Measurements from ENCODE around the gene INO80D.
A peak's percentile ranks its signal among the peaks of the same experiment; 100 is the strongest.
"Not testable (repeated sequence)": the region's sequence is repeated elsewhere in the genome, so short reads cannot be mapped to it uniquely, and the experiment has no call there.

INO80D gene

GRCh38 chr2:206033452-206033851 lies 52.5 kb downstream of the INO80D start:
- CTCF ChIA-PET, result interaction anchor here (1.2 to 1.7 kb wide), 3 partner anchors 11 to 121 kb away, joined by 3 to 4 read pairs (median 3); no protein-coding TSS in a partner anchor
- Histone ChIP-seq H3K36me3 (ENCODE audit: control insufficient read depth in 4 of 4, insufficient read depth in 4 of 4, low read length in 3 of 4) (peaks cover 22 to 61% (median 28%) of the 10 kb centered on the region in 4 experiments), H3K9me3 (ENCODE audit: control extremely low read depth in 1 of 5, control insufficient read depth in 4 of 5, insufficient read depth in 2 of 5, low read depth in 1 of 5, low read length in 4 of 5) (peaks cover 0 to 23% (median 0%) of the 10 kb centered on the region in 5 experiments)
- POLR2A ChIA-PET; H3K4me1 ChIP-seq (ENCODE audit: control extremely low read depth in 1 of 4, control insufficient read depth in 4 of 4, insufficient read depth in 4 of 4, low read length in 3 of 4); H3K27me3 ChIP-seq (replicated peaks in 2 of 5; ENCODE audit: control insufficient read depth in 4 of 5, insufficient read depth in 5 of 5, low read length in 4 of 5); H3K27ac ChIP-seq (ENCODE audit: insufficient read depth in 1 of 2, low read depth in 1 of 2, low read length in 2 of 2, poor library complexity in 1 of 2, severe bottlenecking in 2 of 2); DNase-seq; H3K4me3 ChIP-seq (ENCODE audit: control insufficient read depth in 1 of 7, extremely low read depth in 1 of 7, insufficient read depth in 4 of 7, low read depth in 2 of 7, low read length in 6 of 7): not testable (repeated sequence)
- no CpG with 5 or more reads among the region's 1 CpG for WGBS (ENCODE audit: insufficient coverage)

DNA sequence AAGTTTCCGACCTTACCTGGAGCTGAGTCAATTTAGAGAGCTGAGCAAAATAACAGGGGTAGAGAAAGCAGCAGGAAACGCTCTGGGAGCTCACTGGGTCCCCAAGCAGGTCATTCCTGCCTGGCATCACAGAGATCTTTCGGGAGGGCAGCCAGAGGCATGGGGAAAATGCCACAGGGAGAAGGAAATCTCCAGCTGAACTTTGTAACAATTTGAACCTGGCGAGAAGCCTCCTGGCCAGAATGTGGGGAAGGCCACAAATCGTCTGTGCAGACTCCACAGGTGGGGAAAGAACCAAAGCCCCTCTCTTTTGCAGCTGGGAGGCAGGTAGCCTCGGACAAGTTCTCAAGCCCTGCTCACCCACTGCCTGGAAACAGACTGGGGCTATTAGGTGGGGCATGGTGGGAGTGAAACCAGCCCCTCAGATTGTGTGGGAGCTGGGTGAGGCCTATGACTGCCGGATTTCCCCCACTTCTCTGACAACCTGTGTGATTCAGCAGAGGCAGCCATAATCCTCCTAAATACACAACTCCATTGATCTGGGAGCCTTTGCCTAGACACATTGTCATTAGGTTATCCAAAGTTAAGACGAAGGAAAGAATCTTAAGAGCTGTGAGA lies 53.9 kb downstream of the INO80D start:
- no peak overlapping the region for H3K27ac ChIP-seq (ENCODE audit: insufficient read depth in 1 of 2, low read depth in 1 of 2, low read length in 2 of 2, poor library complexity in 1 of 2, severe bottlenecking in 2 of 2)
- POLR2A ChIA-PET, result no interaction called here
- peaks cover 0 to 23% (median 0%) of the 10 kb centered on the region in 5 experiments for H3K9me3 ChIP-seq (ENCODE audit: control extremely low read depth in 1 of 5, control insufficient read depth in 4 of 5, insufficient read depth in 2 of 5, low read depth in 1 of 5, low read length in 4 of 5)
- CTCF ChIA-PET, result interaction anchor here (1.0 to 1.7 kb wide), 5 partner anchors 9 to 122 kb away, joined by 3 to 4 read pairs (median 3); no protein-coding TSS in a partner anchor
- peaks cover 14 to 73% (median 27%) of the 10 kb centered on the region in 4 experiments for H3K36me3 ChIP-seq (ENCODE audit: control insufficient read depth in 4 of 4, insufficient read depth in 4 of 4, low read length in 3 of 4)
- no peak for DNase-seq
- no peak overlapping the region for H3K4me3 ChIP-seq (ENCODE audit: control insufficient read depth in 1 of 7, extremely low read depth in 1 of 7, insufficient read depth in 4 of 7, low read depth in 2 of 7, low read length in 6 of 7)
- no peaks in the 10 kb centered on the region for H3K27me3 ChIP-seq (replicated peaks in 2 of 5; ENCODE audit: control insufficient read depth in 4 of 5, insufficient read depth in 5 of 5, low read length in 4 of 5)
- WGBS (ENCODE audit: insufficient coverage), result 97% methylated on average over 6 of the region's 8 CpGs
- no peaks in the 10 kb centered on the region for H3K4me1 ChIP-seq (ENCODE audit: control extremely low read depth in 1 of 4, control insufficient read depth in 4 of 4, insufficient read depth in 4 of 4, low read length in 3 of 4)

- Histone ChIP-seq H3K36me3 (ENCODE audit: control insufficient read depth in 4 of 4, insufficient read depth in 4 of 4, low read length in 3 of 4) (peaks cover 8 to 66% (median 25%) of the 10 kb centered on the region in 4 experiments), H3K27me3 (replicated peaks in 2 of 5; ENCODE audit: control insufficient read depth in 4 of 5, insufficient read depth in 5 of 5, low read length in 4 of 5) (no peaks in the 10 kb centered on the region), H3K9me3 (ENCODE audit: control extremely low read depth in 1 of 5, control insufficient read depth in 4 of 5, insufficient read depth in 2 of 5, low read depth in 1 of 5, low read length in 4 of 5) (peaks cover 0 to 23% (median 0%) of the 10 kb centered on the region in 5 experiments), H3K27ac (ENCODE audit: insufficient read depth in 1 of 2, low read depth in 1 of 2, low read length in 2 of 2, poor library complexity in 1 of 2, severe bottlenecking in 2 of 2) (no peak overlapping the region), H3K4me3 (ENCODE audit: control insufficient read depth in 1 of 7, extremely low read depth in 1 of 7, insufficient read depth in 4 of 7, low read depth in 2 of 7, low read length in 6 of 7) (no peak overlapping the region), H3K4me1 (ENCODE audit: control extremely low read depth in 1 of 4, control insufficient read depth in 4 of 4, insufficient read depth in 4 of 4, low read length in 3 of 4) (no peaks in the 10 kb centered on the region)
- DNase-seq, result no peak
- ChIA-PET CTCF (interaction anchor here (1.1 to 1.3 kb wide), 3 partner anchors 8 to 30 kb away, joined by 3 to 7 read pairs (median 5); no protein-coding TSS in a partner anchor), POLR2A (interaction anchor here (0.6 kb wide), 1 partner anchor 587 kb away, joined by 4 read pairs; no protein-coding TSS in a partner anchor)
- WGBS (ENCODE audit: insufficient coverage), result 91% methylated on average over 6 of the region's 11 CpGs
These were observed 54.7 kb downstream of the INO80D start for GRCh38 chr2:206031162-206031784.

DNA sequence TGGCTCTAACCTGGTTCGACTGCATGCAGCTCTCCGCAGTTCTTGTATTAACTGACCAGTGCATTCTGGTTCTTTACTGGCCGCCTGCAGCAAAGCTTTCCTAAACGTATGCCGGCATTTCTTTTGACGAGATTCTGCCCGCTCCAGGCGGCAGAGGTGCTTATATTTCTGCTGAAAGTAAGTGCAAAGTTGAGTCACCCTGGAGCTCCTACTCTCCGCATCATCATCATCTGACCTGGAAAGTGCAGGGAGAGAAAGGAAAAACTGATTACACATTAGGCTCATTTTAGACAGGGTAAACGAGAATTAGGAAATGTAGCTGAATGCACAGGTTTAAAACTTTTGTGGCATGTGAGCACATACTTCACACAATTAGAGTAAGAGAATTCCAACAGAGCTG lies 57.9 kb downstream of the INO80D start:
- Histone ChIP-seq H3K27me3 (replicated peaks in 2 of 5; ENCODE audit: control insufficient read depth in 4 of 5, insufficient read depth in 5 of 5, low read length in 4 of 5) (no peaks in the 10 kb centered on the region), H3K4me1 (ENCODE audit: control extremely low read depth in 1 of 4, control insufficient read depth in 4 of 4, insufficient read depth in 4 of 4, low read length in 3 of 4) (no peaks in the 10 kb centered on the region), H3K27ac (ENCODE audit: insufficient read depth in 1 of 2, low read depth in 1 of 2, low read length in 2 of 2, poor library complexity in 1 of 2, severe bottlenecking in 2 of 2) (no peak overlapping the region), H3K9me3 (ENCODE audit: control extremely low read depth in 1 of 5, control insufficient read depth in 4 of 5, insufficient read depth in 2 of 5, low read depth in 1 of 5, low read length in 4 of 5) (peaks cover 0 to 12% (median 0%) of the 10 kb centered on the region in 5 experiments), H3K4me3 (ENCODE audit: control insufficient read depth in 1 of 7, extremely low read depth in 1 of 7, insufficient read depth in 4 of 7, low read depth in 2 of 7, low read length in 6 of 7) (no peak overlapping the region), H3K36me3 (ENCODE audit: control insufficient read depth in 4 of 4, insufficient read depth in 4 of 4, low read length in 3 of 4) (peaks cover 10 to 44% (median 32%) of the 10 kb centered on the region in 4 experiments)
- ChIA-PET CTCF (interaction anchor here (1.3 to 1.6 kb wide), 3 partner anchors 13 to 99 kb away, joined by 4 to 5 read pairs (median 5); no protein-coding TSS in a partner anchor), POLR2A (interaction anchor here (0.7 kb wide), 1 partner anchor 46 kb away, joined by 3 read pairs; no protein-coding TSS in a partner anchor)
- no peak for DNase-seq
- WGBS (ENCODE audit: insufficient coverage), result 96% methylated on average over 9 of the region's 10 CpGs

GRCh38 chr2:206023183-206023582 lies 62.8 kb downstream of the INO80D start:
- H3K9me3 ChIP-seq (ENCODE audit: control extremely low read depth in 1 of 5, control insufficient read depth in 4 of 5, insufficient read depth in 2 of 5, low read depth in 1 of 5, low read length in 4 of 5), result no peaks in the 10 kb centered on the region
- ChIA-PET POLR2A (interaction anchor here (0.7 kb wide), 1 partner anchor 517 kb away, joined by 3 read pairs; no protein-coding TSS in a partner anchor), CTCF (interaction anchor here (0.8 to 1.8 kb wide), 7 partner anchors 10 to 239 kb away, joined by 3 to 9 read pairs (median 3); no protein-coding TSS in a partner anchor)
- WGBS (ENCODE audit: insufficient coverage), result 100% methylated on average over 1 of the region's 8 CpGs
- no peaks in the 10 kb centered on the region for H3K27me3 ChIP-seq (replicated peaks in 2 of 5; ENCODE audit: control insufficient read depth in 4 of 5, insufficient read depth in 5 of 5, low read length in 4 of 5)
- no peak overlapping the region for H3K4me3 ChIP-seq (ENCODE audit: control insufficient read depth in 1 of 7, extremely low read depth in 1 of 7, insufficient read depth in 4 of 7, low read depth in 2 of 7, low read length in 6 of 7)
- H3K36me3 ChIP-seq (ENCODE audit: control insufficient read depth in 4 of 4, insufficient read depth in 4 of 4, low read length in 3 of 4), result peaks cover 9 to 32% (median 24%) of the 10 kb centered on the region in 4 experiments
- DNase-seq, result peak; percentile 11 to 48 (median 36)
- no peaks in the 10 kb centered on the region for H3K4me1 ChIP-seq (ENCODE audit: control extremely low read depth in 1 of 4, control insufficient read depth in 4 of 4, insufficient read depth in 4 of 4, low read length in 3 of 4)
- no peak overlapping the region for H3K27ac ChIP-seq (ENCODE audit: insufficient read depth in 1 of 2, low read depth in 1 of 2, low read length in 2 of 2, poor library complexity in 1 of 2, severe bottlenecking in 2 of 2)

- Histone ChIP-seq H3K27me3 (replicated peaks in 2 of 5; ENCODE audit: control insufficient read depth in 4 of 5, insufficient read depth in 5 of 5, low read length in 4 of 5) (no peaks in the 10 kb centered on the region), H3K27ac (ENCODE audit: insufficient read depth in 1 of 2, low read depth in 1 of 2, low read length in 2 of 2, poor library complexity in 1 of 2, severe bottlenecking in 2 of 2) (no peak overlapping the region), H3K4me3 (ENCODE audit: control insufficient read depth in 1 of 7, extremely low read depth in 1 of 7, insufficient read depth in 4 of 7, low read depth in 2 of 7, low read length in 6 of 7) (no peak overlapping the region), H3K9me3 (ENCODE audit: control extremely low read depth in 1 of 5, control insufficient read depth in 4 of 5, insufficient read depth in 2 of 5, low read depth in 1 of 5, low read length in 4 of 5) (peaks cover 0 to 12% (median 11%) of the 10 kb centered on the region in 5 experiments), H3K36me3 (ENCODE audit: control insufficient read depth in 4 of 4, insufficient read depth in 4 of 4, low read length in 3 of 4) (peaks cover 18 to 43% (median 39%) of the 10 kb centered on the region in 4 experiments), H3K4me1 (ENCODE audit: control extremely low read depth in 1 of 4, control insufficient read depth in 4 of 4, insufficient read depth in 4 of 4, low read length in 3 of 4) (no peaks in the 10 kb centered on the region)
- ChIA-PET POLR2A (no interaction called here), CTCF (interaction anchor here (0.6 to 1.7 kb wide), 4 partner anchors 9 to 639 kb away, joined by 3 to 7 read pairs (median 4); no protein-coding TSS in a partner anchor)
- no peak for DNase-seq
- 100% methylated on average over 1 of the region's 2 CpGs for WGBS (ENCODE audit: insufficient coverage)
These were observed 65.8 kb downstream of the INO80D start for GRCh38 chr2:206020171-206020570.

All from common myeloid progenitor, CD34-positive (primary cell).